Gastroesophageal sphincter (tissue), 4 donors: ENCODE data around the gene SPSB2. TPM values are rescaled to one million over a fixed set of nuclear protein-coding genes. Genes with fewer than 3 reads are reported as not detected.
"Not testable (repeated sequence)": the region's sequence is repeated elsewhere in the genome, so short reads cannot be mapped to it uniquely, and the experiment has no call there.

ENCODE experiments used
- ATAC-seq: fragments of 150-250 bp; one replicate; pipeline ENCODE4 v1.9.1; 2016; ENCODE audit warnings: mild to moderate bottlenecking, moderate library complexity
- H3K27ac ChIP-seq, 4 donors: fragments of 200-600 bp; sonication (generic) in 3 of 4; 1 replicate in 3 of 4; 2 replicates in 1 of 4; pipeline ENCODE4 v1.5.1; 2016 to 2019
- H3K27me3 ChIP-seq: fragments of 200-600 bp; sonication (generic); one replicate; pipeline ENCODE4 v1.5.1; 2019
- H3K36me3 ChIP-seq, 2 donors: fragments of 200-600 bp; sonication (generic); one replicate each; pipeline ENCODE4 v1.5.1; 2019; ENCODE audit warnings: control low read depth in 1 of 2
- H3K4me1 ChIP-seq, 3 donors: fragments of 200-600 bp; sonication (generic); 1 replicate in 2 of 3; 2 replicates in 1 of 3; pipeline ENCODE4 v1.5.1; 2016 to 2019; ENCODE audit warnings: control low read depth in 2 of 3
- H3K4me3 ChIP-seq, 2 donors: fragments of 200-600 bp; sonication (generic); one replicate each; pipeline ENCODE4 v1.5.1; 2019; ENCODE audit warnings: mild to moderate bottlenecking in 1 of 2, moderate library complexity in 1 of 2
- H3K9me3 ChIP-seq, 3 donors: fragments of 200-600 bp; sonication (generic); one replicate each; pipeline ENCODE4 v1.5.1; 2017 to 2019; ENCODE audit warnings: control low read depth in 2 of 3
- CTCF ChIP-seq, 4 experiments: fragments of 200-600 bp in 2 of 4; fragments of 450-650 bp in 2 of 4; sonication (generic) in 1 of 4; IDR thresholded peaks; one replicate each; pipeline ENCODE4 v1.5.1; 2017 to 2019; ENCODE audit warnings: antibody characterized with exemption in 4 of 4, mild to moderate bottlenecking in 2 of 4, moderate library complexity in 2 of 4
- EP300 ChIP-seq: sonication (generic); formaldehyde crosslinking; IDR thresholded peaks from one replicate; pipeline ENCODE4 v1.6.1; 2017; ENCODE audit warnings: antibody characterized with exemption, mild to moderate bottlenecking
- POLR2A ChIP-seq, 2 donors: fragments of 450-650 bp; IDR thresholded peaks; one replicate each; pipeline ENCODE4 v1.6.1; 2017; ENCODE audit warnings: antibody characterized with exemption in 2 of 2, mild to moderate bottlenecking in 2 of 2, moderate library complexity in 1 of 2
- POLR2AphosphoS5 ChIP-seq: sonication (generic); formaldehyde crosslinking; IDR thresholded peaks from one replicate; pipeline ENCODE4 v1.6.1; 2017; ENCODE audit warnings: antibody characterized with exemption
- WGBS, 2 donors: methylation state at CpG; one replicate each; pipeline ENCODE4 v1.1.5; 2018; ENCODE audit warnings: low coverage in 1 of 2; 5-methylcytosine and 5-hydroxymethylcytosine counted together
- total RNA-seq, 4 donors: library from RNA; depleted of rRNA; stranded (reverse); fragments of >200 nt; gene quantifications; one replicate each; pipeline ENCODE4 v1.1.0, GENCODE V29; 2016

Gene SPSB2
- total RNA-seq, 4 donors from 2014 or later = 7.4 to 10.7 (median 8.1) TPM

DNA sequence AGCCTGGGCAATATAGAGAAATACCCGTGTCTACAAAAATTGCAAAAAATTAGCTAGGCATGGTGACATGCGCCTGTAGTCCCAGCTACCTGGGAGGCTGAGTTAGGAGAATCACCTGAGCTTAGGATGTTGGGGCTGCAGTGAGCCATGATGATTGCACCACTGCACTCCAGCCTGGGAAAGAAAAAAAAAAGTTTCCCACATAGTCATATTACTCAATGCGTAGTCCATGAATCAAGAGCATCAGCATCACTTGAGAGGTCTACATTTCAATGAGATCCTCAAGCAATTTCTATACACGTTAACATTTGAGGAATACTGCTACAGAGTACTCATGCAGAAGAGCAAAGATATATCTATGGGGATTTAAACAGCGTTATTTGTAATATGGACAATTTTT is 26.3 kb upstream of the SPSB2 start:
- peaks cover 0 to 6% (median 3%) of the 10 kb centered on the region in 3 donors for H3K4me1 ChIP-seq
- no peak for ATAC-seq
- H3K36me3 ChIP-seq = no peaks in the 10 kb centered on the region
- WGBS, 2 donors = 68 to 81% methylated on average over 3 of the region's 5 CpGs
- H3K4me3 ChIP-seq = no peak overlapping the region
- H3K27me3 ChIP-seq = no peaks in the 10 kb centered on the region
- TF ChIP-seq POLR2AphosphoS5 (no peak), CTCF (IDR thresholded peaks at IDR 0.05) (no peak)
- H3K9me3 ChIP-seq = no peaks in the 10 kb centered on the region
- no peak overlapping the region for H3K27ac ChIP-seq

GRCh38 chr12:6896846-6897435 is 23.8 kb upstream of the SPSB2 start:
- no peaks in the 10 kb centered on the region for H3K9me3 ChIP-seq
- TF ChIP-seq POLR2AphosphoS5 = no peak
- TF ChIP-seq EP300 = no peak
- no peak for TF ChIP-seq CTCF (IDR thresholded peaks at IDR 0.05)
- no peak for TF ChIP-seq POLR2A (IDR thresholded peaks at IDR 0.05)
- peaks cover 0 to 3% (median 0%) of the 10 kb centered on the region in 3 donors for H3K4me1 ChIP-seq
- H3K4me3 ChIP-seq = no peak overlapping the region
- no peak overlapping the region for H3K27ac ChIP-seq
- 57 to 75% methylated on average over 4 to 5 of the region's 6 CpGs for WGBS, 2 donors
- H3K36me3 ChIP-seq = no peaks in the 10 kb centered on the region
- no peak for ATAC-seq
- H3K27me3 ChIP-seq = no peaks in the 10 kb centered on the region

- TF ChIP-seq POLR2AphosphoS5 = no peak
- TF ChIP-seq CTCF (IDR thresholded peaks at IDR 0.05) = no peak
- no peak for TF ChIP-seq EP300
- no peak for TF ChIP-seq POLR2A (IDR thresholded peaks at IDR 0.05)
- Histone ChIP-seq H3K36me3 (no peaks in the 10 kb centered on the region), H3K4me3 (no peak overlapping the region), H3K27me3 (no peaks in the 10 kb centered on the region), H3K4me1 (peaks cover 0 to 19% (median 4%) of the 10 kb centered on the region in 3 donors), H3K27ac (no peak overlapping the region), H3K9me3 (no peaks in the 10 kb centered on the region)
- no peak for ATAC-seq
- WGBS, 2 donors = 71 to 88% methylated on average over 2 to 3 of the region's 3 CpGs
Observed at GRCh38 chr12:6894321-6894720, 21.2 kb upstream of the SPSB2 start.

DNA sequence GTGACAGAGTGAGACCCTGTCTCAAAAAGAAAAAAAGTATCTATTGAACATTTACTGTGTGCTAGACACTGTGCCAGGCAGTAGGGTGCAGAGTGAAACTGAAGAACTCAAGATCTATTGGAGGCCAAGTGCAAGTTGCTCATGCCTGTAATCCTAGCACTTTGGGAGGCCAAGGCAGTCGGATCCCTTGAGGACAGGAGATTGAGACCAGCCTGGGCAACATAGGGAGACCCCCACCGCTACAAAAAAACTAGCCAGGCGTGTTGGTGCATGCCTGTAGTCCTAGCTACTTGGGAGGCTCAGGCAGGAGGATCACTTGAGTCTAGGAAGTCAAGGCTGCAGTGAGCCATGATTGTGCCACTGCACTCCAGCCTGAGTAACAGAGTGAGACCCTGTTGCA is 19.6 kb upstream of the SPSB2 start:
- not testable (repeated sequence) for ATAC-seq, H3K27ac ChIP-seq, H3K4me3 ChIP-seq, H3K27me3 ChIP-seq, H3K36me3 ChIP-seq, H3K9me3 ChIP-seq
- peaks cover 0 to 19% (median 4%) of the 10 kb centered on the region in 3 donors for H3K4me1 ChIP-seq
- WGBS, 2 donors = 80 to 84% methylated on average over 1 to 3 of the region's 3 CpGs

DNA sequence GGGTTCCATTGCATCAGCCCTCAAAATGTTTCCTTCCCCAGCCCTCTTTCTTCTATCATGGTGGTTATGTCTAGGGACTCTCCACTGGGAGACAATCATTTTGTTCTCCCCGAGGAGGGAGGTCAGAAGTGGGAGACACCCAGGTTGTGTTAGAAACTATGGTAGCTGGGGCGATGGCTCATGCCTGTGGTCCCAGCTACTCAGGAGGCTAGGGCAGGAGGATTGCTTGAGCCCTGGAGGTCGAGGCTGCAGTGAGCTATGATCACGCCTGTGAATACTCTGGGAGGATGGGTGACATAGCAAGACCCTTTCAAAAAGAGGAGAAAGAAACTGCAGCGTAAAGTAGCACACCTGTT is 18.5 kb upstream of the SPSB2 start:
- no peak for TF ChIP-seq CTCF (IDR thresholded peaks at IDR 0.05)
- TF ChIP-seq POLR2AphosphoS5 = no peak
- no peak for TF ChIP-seq POLR2A (IDR thresholded peaks at IDR 0.05)
- TF ChIP-seq EP300 = no peak
- peak overlapping the region; percentile 47 to 54 for H3K4me3 ChIP-seq
- no peaks in the 10 kb centered on the region for H3K27me3 ChIP-seq
- H3K36me3 ChIP-seq = no peaks in the 10 kb centered on the region
- H3K9me3 ChIP-seq = no peaks in the 10 kb centered on the region
- H3K4me1 ChIP-seq = peaks cover 0 to 19% (median 4%) of the 10 kb centered on the region in 3 donors
- no peak for ATAC-seq
- 82 to 92% methylated on average over 4 to 5 of the region's 5 CpGs for whole genome bisulfite sequencing, 2 donors
- peak overlapping the region; percentile 82 to 93 (median 91) for H3K27ac ChIP-seq
